Testis (tissue), 5 donors: Measurements from ENCODE around the gene LRRC18. TPM values are rescaled to one million over a fixed set of nuclear protein-coding genes. Genes with fewer than 3 reads are reported as not detected.

ENCODE experiments used
- DNase-seq: peaks from one replicate; pipeline ENCODE4 v3.0.0-alpha.2; 2019
- H3K27ac ChIP-seq, 2 donors: fragments of 200-600 bp; sonication (generic); one replicate each; pipeline ENCODE4 v1.5.1; 2019
- H3K27me3 ChIP-seq: fragments of 200-600 bp; sonication (generic); one replicate; pipeline ENCODE4 v1.5.1; 2019
- H3K36me3 ChIP-seq: fragments of 200-600 bp; sonication (generic); one replicate; pipeline ENCODE4 v1.5.1; 2017; ENCODE audit warnings: low read depth; ENCODE audit errors: missing control alignments
- H3K4me1 ChIP-seq: fragments of 200-600 bp; sonication (generic); one replicate; pipeline ENCODE4 v1.5.1; 2019
- H3K4me3 ChIP-seq, 2 donors: fragments of 200-600 bp; sonication (generic); one replicate each; pipeline ENCODE4 v1.5.1; 2017 to 2019
- H3K9me3 ChIP-seq: fragments of 200-600 bp; sonication (generic); one replicate; pipeline ENCODE4 v1.5.1; 2017
- CTCF ChIP-seq, 3 experiments: fragments of 450-650 bp in 2 of 3; fragments of 200-600 bp in 1 of 3; sonication (generic) in 1 of 3; IDR thresholded peaks; one replicate each; pipeline ENCODE4 v1.5.1; 2016 to 2019; ENCODE audit warnings: antibody characterized with exemption in 3 of 3, mild to moderate bottlenecking in 2 of 3, moderate library complexity in 1 of 3
- POLR2A ChIP-seq: fragments of 450-650 bp; IDR thresholded peaks from one replicate; pipeline ENCODE4 v1.6.1; 2017; ENCODE audit warnings: antibody characterized with exemption, mild to moderate bottlenecking, moderate library complexity
- WGBS, 2 donors: methylation state at CpG; one replicate each; pipeline ENCODE4 v1.1.5; 2018; 5-methylcytosine and 5-hydroxymethylcytosine counted together
- intact Hi-C: fragments of 100-400 bp; cut with DNase I; formaldehyde crosslinking; loops from one replicate; pipeline ENCODE4 v1.15.1; 2023; ENCODE audit warnings: low total_unique reads
- long read RNA-seq, 2 donors: transcript quantifications; one replicate each; lab custom pipeline, GENCODE V29; 2026
- polyA plus RNA-seq: library from polyadenylated mRNA; stranded (reverse); fragments of 350-450 nt; fragmentation: Illumina TruSeq; extraction: RNeasy Lipid Tissue Mini Kit (QIAGEN cat#74804); gene quantifications from one replicate; pipeline ENCODE4 v1.2.3, GENCODE V29; 2014; ENCODE audit warnings: low read depth, low replicate concordance; ENCODE audit not compliant: insufficient read depth
- total RNA-seq, 2 donors: library from RNA; depleted of rRNA; stranded (reverse); fragments of >200 nt; gene quantifications; one replicate each; pipeline ENCODE4 v1.2.3, GENCODE V29; 2016

LRRC18 gene
- total RNA-seq: 10 to 100 TPM in 1 of 2 donors, 1 to 10 TPM in 1; 7.8 to 12.6 TPM
- 23.1 TPM for polyA plus RNA-seq
- long read RNA-seq, donor 1: 0 reads
- long read RNA-seq, donor 2: 0 reads

- no peaks in the 10 kb centered on the region for H3K4me1 ChIP-seq
- H3K27ac ChIP-seq: no peak within 1 kb of the TSS
- intact Hi-C loops: no loop called here
- no peaks in the 10 kb centered on the region for H3K27me3 ChIP-seq
- no peak within 1 kb of the TSS for H3K4me3 ChIP-seq
- 88 to 92% methylated on average over 2 of the region's 2 CpGs for WGBS, 2 donors
- TF ChIP-seq POLR2A (no peak), CTCF (IDR thresholded peaks at IDR 0.05) (no peak)
- H3K36me3 ChIP-seq: no peaks in the 10 kb centered on the region
- no peak for DNase-seq
- no peaks in the 10 kb centered on the region for H3K9me3 ChIP-seq
Measured at GRCh38 chr10:48939790-48940325, at the start of gene LRRC18. TSS of gene LRRC18 (minus strand) at chr10:48939840. CDS start at chr10:48914155, 25,685 bp downstream.

DNA sequence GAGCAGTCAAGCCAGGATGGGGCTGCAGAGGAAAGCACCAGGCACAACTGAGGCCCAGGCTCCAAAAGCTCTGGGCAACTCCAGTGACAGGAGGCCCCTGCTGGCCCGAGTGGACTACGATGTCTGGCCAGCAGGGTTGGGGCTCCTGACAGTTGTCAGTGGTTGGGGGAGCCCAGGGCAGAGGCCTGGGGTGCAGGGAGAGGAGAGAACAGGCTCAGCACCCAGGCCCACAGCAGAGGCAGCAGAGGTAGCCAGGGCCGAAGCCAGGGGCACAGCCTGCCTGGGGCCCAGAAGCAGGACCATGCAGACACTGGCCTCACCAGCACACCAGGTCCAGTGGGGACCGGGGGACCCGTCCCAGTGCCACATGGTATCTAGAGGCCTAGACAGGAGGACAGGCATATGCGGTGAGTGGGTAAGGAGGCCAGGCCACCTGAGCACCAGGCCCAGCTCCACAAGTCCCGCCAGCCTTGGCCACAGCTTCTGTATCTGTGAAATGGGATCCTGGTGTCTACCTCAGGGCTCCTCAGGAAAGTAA is 46.0 kb upstream of the LRRC18 start:
- Histone ChIP-seq H3K36me3 (no peaks in the 10 kb centered on the region), H3K9me3 (no peaks in the 10 kb centered on the region), H3K4me1 (peaks cover 5% of the 10 kb centered on the region), H3K27me3 (no peaks in the 10 kb centered on the region), H3K27ac (no peak overlapping the region), H3K4me3 (no peak overlapping the region)
- 92 to 99% methylated on average over 4 to 7 of the region's 7 CpGs for WGBS, 2 donors
- intact Hi-C loops: no loop called here
- no peak for DNase-seq
- TF ChIP-seq POLR2A: no peak
- no peak for TF ChIP-seq CTCF (IDR thresholded peaks at IDR 0.05)

DNA sequence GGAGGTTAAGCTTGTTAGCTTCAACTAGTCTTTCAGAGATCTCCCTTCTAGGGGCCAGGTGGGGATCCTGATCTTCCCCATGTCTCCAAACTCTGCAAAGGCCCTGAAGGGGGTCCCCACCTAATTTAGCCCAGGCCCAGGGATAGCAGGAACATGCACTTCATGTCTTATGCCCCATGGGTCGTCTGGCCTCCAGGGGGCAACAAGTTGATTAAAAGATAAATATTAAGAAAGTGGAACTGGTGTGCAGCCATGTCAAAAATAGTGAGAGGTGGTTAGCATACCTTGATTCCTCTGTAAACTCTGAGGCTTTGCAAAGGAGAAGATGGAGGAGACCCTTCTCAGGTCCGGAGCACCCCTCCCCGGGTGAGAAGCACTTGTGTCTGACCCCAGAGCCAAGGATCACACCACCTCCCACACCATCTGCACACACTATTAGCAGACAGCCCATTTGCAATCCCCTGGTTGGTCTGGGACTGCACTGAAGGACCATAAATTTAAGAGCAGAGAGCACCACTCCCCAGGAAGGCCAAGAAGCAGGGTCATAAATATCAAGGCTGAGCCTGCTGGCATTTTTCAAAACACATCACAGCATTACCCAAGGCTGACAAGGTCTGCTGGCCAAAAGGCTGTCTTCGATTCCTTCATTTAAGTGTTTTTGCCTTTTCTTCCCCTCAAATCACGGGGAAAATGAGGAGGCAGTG is 44.2 kb upstream of the LRRC18 start:
- Histone ChIP-seq H3K9me3 (no peaks in the 10 kb centered on the region), H3K4me3 (no peak overlapping the region), H3K27ac (no peak overlapping the region), H3K36me3 (no peaks in the 10 kb centered on the region), H3K27me3 (no peaks in the 10 kb centered on the region), H3K4me1 (peaks cover 5% of the 10 kb centered on the region)
- DNase-seq: no peak
- no peak for TF ChIP-seq POLR2A
- TF ChIP-seq CTCF (IDR thresholded peaks at IDR 0.05): no peak
- intact Hi-C loops: no loop called here
- 77 to 80% methylated on average over 5 of the region's 5 CpGs for WGBS, 2 donors

GRCh38 chr10:48982584-48982983 is 42.9 kb upstream of the LRRC18 start:
- Histone ChIP-seq H3K27ac (no peak overlapping the region), H3K4me1 (peaks cover 5% of the 10 kb centered on the region), H3K9me3 (no peaks in the 10 kb centered on the region), H3K27me3 (no peaks in the 10 kb centered on the region), H3K4me3 (no peak overlapping the region), H3K36me3 (no peaks in the 10 kb centered on the region)
- TF ChIP-seq CTCF (IDR thresholded peaks at IDR 0.05): no peak
- no peak for TF ChIP-seq POLR2A
- intact Hi-C loops: no loop called here
- WGBS, 2 donors: 84 to 97% methylated on average over 5 of the region's 5 CpGs
- no peak for DNase-seq
